ENCODE results near the gene FGF12. TPM values are rescaled to one million over a fixed set of nuclear protein-coding genes. Genes with fewer than 3 reads are reported as not detected.
A peak's percentile ranks its signal among the peaks of the same experiment; 100 is the strongest.

The FGF12 gene
- polyA plus RNA-seq, 3 donors: not detected

DNA sequence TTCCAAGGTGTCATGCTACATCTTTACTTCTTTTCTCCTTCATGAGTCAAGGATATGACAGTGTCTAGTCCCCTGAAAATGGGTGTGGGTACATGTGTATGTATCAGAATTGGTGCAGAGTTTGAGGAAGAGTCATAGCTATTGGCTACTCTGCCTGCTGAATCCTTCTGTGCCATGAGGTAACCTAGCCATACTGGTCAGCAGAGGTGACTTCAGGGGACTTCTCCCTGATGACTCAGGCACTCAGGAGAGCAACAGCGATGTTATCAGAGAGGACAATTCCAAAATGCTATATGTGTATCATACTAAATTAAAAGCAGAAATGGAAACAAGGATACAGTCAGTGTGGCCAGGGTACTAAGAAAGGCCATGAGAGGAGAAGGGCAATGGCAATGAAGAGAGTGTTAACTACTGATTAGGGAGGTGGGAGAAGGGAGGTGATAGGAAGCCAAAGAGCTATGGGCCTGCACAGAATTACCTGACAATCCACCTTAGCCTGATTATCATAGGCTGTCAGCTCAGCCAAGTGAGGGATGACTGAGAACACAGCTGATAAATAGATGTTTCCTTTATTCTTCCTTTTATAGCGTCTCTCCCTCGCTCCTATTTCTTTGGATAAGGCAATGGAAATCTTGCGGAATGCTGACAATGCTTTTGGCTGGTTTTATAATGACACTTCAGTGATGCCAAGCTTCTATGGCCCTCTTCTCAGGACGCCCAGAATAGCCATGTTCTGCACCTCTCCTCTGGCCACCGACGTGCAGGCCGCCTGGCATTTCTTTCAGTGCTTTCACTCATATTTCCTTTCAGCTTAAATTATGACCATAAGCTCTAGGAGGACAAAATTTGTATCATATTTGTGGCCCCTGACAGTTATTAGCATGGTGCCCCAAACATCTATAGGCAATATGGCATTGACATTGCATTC, 90.6 kb downstream of the FGF12 start:
- H3K4me2 ChIP-seq (replicated peaks; ENCODE audit: extremely low read depth, low read length, poor library complexity, severe bottlenecking): no peak overlapping the region
- Mint-ChIP-seq H3K9me3 (peaks cover 0 to 5% (median 0%) of the 10 kb centered on the region in 7 donors), H3K4me3 (no peak overlapping the region), H3K27ac (peak overlapping the region in 1 of 7 donors; percentile 10), H3K4me1 (no peaks in the 10 kb centered on the region), H3K36me3 (no peaks in the 10 kb centered on the region), H3K27me3 (ENCODE audit: low read depth in 3 of 3) (no peaks in the 10 kb centered on the region)
- H3K79me2 ChIP-seq (ENCODE audit: insufficient read depth, low read length): no peaks in the 10 kb centered on the region
- intact Hi-C loops (cut with micrococcal nuclease): no loop called here
- no peak overlapping the region for H3K4me3 ChIP-seq (replicated peaks in 1 of 3; ENCODE audit: low read depth in 2 of 3, low read length in 3 of 3)
- no peak for DNase-seq
- no peaks in the 10 kb centered on the region for H3K4me1 ChIP-seq (ENCODE audit: control insufficient read depth in 1 of 2, insufficient read depth in 2 of 2, low read length in 2 of 2)
- no peak overlapping the region for H2AFZ ChIP-seq (ENCODE audit: insufficient read depth, low read depth, low read length, poor library complexity, severe bottlenecking)
- no peak overlapping the region for H3K27ac ChIP-seq (ENCODE audit: low read depth in 1 of 2, low read length in 2 of 2)
- H3K9ac ChIP-seq (ENCODE audit: insufficient read depth, low read length, poor library complexity, severe bottlenecking): no peak overlapping the region
- no peaks in the 10 kb centered on the region for H3K9me3 ChIP-seq (replicated peaks in 1 of 2; ENCODE audit: control insufficient read depth in 1 of 2, insufficient read depth in 1 of 2, low read length in 2 of 2)
- H4K20me1 ChIP-seq (ENCODE audit: insufficient read depth, low read length): no peaks in the 10 kb centered on the region
- H3K27me3 ChIP-seq (ENCODE audit: control insufficient read depth in 2 of 2, insufficient read depth in 2 of 2, low read length in 2 of 2): no peaks in the 10 kb centered on the region
- WGBS (ENCODE audit: insufficient coverage): 97% methylated on average over 7 of the region's 8 CpGs
- TF ChIP-seq, protein P1, sequence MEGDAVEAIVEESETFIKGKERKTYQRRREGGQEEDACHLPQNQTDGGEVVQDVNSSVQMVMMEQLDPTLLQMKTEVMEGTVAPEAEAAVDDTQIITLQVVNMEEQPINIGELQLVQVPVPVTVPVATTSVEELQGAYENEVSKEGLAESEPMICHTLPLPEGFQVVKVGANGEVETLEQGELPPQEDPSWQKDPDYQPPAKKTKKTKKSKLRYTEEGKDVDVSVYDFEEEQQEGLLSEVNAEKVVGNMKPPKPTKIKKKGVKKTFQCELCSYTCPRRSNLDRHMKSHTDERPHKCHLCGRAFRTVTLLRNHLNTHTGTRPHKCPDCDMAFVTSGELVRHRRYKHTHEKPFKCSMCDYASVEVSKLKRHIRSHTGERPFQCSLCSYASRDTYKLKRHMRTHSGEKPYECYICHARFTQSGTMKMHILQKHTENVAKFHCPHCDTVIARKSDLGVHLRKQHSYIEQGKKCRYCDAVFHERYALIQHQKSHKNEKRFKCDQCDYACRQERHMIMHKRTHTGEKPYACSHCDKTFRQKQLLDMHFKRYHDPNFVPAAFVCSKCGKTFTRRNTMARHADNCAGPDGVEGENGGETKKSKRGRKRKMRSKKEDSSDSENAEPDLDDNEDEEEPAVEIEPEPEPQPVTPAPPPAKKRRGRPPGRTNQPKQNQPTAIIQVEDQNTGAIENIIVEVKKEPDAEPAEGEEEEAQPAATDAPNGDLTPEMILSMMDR (IDR thresholded peaks at IDR 0.05): no peak
- no peaks in the 10 kb centered on the region for H3K36me3 ChIP-seq (replicated peaks in 1 of 2; ENCODE audit: control insufficient read depth in 1 of 2, insufficient read depth in 2 of 2, low read length in 2 of 2)

DNA sequence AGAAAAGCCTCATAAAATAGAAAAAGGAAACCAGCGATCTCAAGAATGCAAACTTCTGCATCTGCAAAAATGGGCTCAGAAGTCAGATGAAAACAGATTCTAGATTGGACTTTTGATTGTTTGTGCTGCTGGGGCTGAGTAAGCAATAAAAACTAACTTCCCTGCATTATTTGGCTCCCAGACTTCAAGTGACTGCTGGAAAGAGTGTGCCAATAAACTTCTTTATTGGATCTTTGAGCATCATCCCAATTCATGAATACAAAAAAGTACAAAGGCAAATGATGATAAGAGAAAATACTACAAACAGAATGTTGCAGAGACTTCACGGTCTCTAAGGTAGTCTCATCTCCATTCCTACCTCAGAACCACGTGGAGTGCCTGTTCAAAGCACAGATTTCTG, 97.9 kb downstream of the FGF12 start:
- Histone ChIP-seq H3K36me3 (replicated peaks in 1 of 2; ENCODE audit: control insufficient read depth in 1 of 2, insufficient read depth in 2 of 2, low read length in 2 of 2) (no peaks in the 10 kb centered on the region), H3K9ac (ENCODE audit: insufficient read depth, low read length, poor library complexity, severe bottlenecking) (no peak overlapping the region), H3K4me2 (replicated peaks; ENCODE audit: extremely low read depth, low read length, poor library complexity, severe bottlenecking) (no peak overlapping the region), H3K4me3 (replicated peaks in 1 of 3; ENCODE audit: low read depth in 2 of 3, low read length in 3 of 3) (no peak overlapping the region), H3K9me3 (replicated peaks in 1 of 2; ENCODE audit: control insufficient read depth in 1 of 2, insufficient read depth in 1 of 2, low read length in 2 of 2) (no peaks in the 10 kb centered on the region), H3K27me3 (ENCODE audit: control insufficient read depth in 2 of 2, insufficient read depth in 2 of 2, low read length in 2 of 2) (no peaks in the 10 kb centered on the region), H3K79me2 (ENCODE audit: insufficient read depth, low read length) (no peaks in the 10 kb centered on the region), H3K4me1 (ENCODE audit: control insufficient read depth in 1 of 2, insufficient read depth in 2 of 2, low read length in 2 of 2) (no peaks in the 10 kb centered on the region), H3K27ac (ENCODE audit: low read depth in 1 of 2, low read length in 2 of 2) (no peak overlapping the region), H2AFZ (ENCODE audit: insufficient read depth, low read depth, low read length, poor library complexity, severe bottlenecking) (no peak overlapping the region), H4K20me1 (ENCODE audit: insufficient read depth, low read length) (no peaks in the 10 kb centered on the region)
- 67% methylated on average over 1 of the region's 3 CpGs for WGBS (ENCODE audit: insufficient coverage)
- Mint-ChIP-seq H3K4me3 (no peak overlapping the region), H3K27me3 (ENCODE audit: low read depth in 3 of 3) (no peaks in the 10 kb centered on the region), H3K4me1 (no peaks in the 10 kb centered on the region), H3K27ac (no peak overlapping the region), H3K36me3 (no peaks in the 10 kb centered on the region), H3K9me3 (peaks cover 0 to 4% (median 0%) of the 10 kb centered on the region in 7 donors)
- TF ChIP-seq, protein P1 (IDR thresholded peaks at IDR 0.05): no peak
- no peak for DNase-seq
- intact Hi-C loops (cut with micrococcal nuclease): no loop called here

All from CD14-positive monocyte (primary cell).